ENCODE data around the gene TEAD3. TPM values are rescaled to one million over a fixed set of nuclear protein-coding genes. Genes with fewer than 3 reads are reported as not detected.
A peak's percentile ranks its signal among the peaks of the same experiment; 100 is the strongest.

The TEAD3 gene
- total RNA-seq, 1 experiment from 2014 or later: 10.7 TPM

DNA sequence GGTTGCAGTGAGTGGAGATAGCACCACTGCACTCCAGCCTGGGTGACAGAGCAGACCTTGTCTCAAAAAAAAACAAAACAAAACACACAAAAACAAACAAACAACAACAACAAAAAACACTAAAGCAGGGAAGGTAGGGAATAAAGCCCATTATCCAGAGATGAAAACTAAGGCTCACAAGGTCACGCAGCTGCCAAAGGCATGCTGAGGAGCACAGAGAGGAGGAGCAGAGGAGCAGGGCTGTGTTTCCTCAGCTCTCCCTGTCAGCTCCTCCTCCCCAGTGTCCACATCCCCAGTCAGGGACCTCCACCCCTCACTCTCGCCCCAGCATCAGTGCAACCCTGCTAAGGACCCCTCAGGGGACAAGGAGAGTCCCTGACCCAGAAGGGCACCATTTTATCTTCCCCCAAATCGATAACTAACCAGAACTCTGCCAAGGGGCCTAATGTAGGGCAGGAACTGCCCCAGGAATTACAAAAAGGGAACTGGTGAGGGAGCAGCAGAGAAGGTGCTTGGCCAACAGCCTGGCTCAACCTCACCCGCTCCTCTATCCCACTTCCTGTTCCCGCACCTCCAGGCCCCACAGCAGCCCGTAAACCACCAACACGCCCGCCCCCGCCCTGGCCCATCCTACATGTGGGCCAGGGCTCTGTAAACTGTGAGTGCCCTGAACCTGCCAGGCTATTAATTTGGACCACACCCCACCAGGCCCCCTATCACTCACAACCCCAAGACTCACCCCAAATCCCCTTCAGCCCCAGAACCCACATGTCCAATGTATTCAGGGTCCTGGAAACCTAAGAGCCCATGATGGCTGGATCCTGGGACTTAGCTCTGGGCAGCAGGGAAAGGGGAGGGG is 9.0 kb downstream of the TEAD3 start:
- no peaks in the 10 kb centered on the region for H3K9me3 ChIP-seq (ENCODE audit: control insufficient read depth, insufficient read depth, low read depth, low read length)
- TF ChIP-seq TCF7L2 (IDR thresholded peaks at IDR 0.05; ENCODE audit: low read depth, low read length) (no peak), SIN3A (IDR thresholded peaks at IDR 0.05; ENCODE audit: borderline replicate concordance, insufficient read depth, low read depth, low read length) (no peak), REST (IDR thresholded peaks at IDR 0.05; ENCODE audit: insufficient read depth in 1 of 2, low read depth in 2 of 2, low read length in 1 of 2) (no peak), POLR2AphosphoS5 (IDR thresholded peaks at IDR 0.05; ENCODE audit: low read depth, low read length) (no peak)
- TF ChIP-seq, protein P1, sequence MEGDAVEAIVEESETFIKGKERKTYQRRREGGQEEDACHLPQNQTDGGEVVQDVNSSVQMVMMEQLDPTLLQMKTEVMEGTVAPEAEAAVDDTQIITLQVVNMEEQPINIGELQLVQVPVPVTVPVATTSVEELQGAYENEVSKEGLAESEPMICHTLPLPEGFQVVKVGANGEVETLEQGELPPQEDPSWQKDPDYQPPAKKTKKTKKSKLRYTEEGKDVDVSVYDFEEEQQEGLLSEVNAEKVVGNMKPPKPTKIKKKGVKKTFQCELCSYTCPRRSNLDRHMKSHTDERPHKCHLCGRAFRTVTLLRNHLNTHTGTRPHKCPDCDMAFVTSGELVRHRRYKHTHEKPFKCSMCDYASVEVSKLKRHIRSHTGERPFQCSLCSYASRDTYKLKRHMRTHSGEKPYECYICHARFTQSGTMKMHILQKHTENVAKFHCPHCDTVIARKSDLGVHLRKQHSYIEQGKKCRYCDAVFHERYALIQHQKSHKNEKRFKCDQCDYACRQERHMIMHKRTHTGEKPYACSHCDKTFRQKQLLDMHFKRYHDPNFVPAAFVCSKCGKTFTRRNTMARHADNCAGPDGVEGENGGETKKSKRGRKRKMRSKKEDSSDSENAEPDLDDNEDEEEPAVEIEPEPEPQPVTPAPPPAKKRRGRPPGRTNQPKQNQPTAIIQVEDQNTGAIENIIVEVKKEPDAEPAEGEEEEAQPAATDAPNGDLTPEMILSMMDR (IDR thresholded peaks at IDR 0.05): no peak
- H3K4me3 ChIP-seq (ENCODE audit: low read depth in 2 of 2, low read length in 2 of 2): no peak overlapping the region
- H3K27ac ChIP-seq (ENCODE audit: low read length): peak overlapping the region; percentile 48; the same call in 1 of the 2 replicates
- ChIA-PET POLR2A (no interaction called here), CTCF (no interaction called here)
- no peaks in the 10 kb centered on the region for H3K36me3 ChIP-seq (ENCODE audit: control insufficient read depth, insufficient read depth, low read length)
- intact Hi-C loops (cut with micrococcal nuclease; ENCODE audit: unreplicated experiment) (no loop called here), in situ Hi-C loops (cut with HindIII; ENCODE audit: low pct_unique_long_range_greater_than_20kb, low sequenced_read_pairs) (no loop called here)
- ATAC-seq (peak; percentile 50), DNase-seq (ENCODE audit: low read depth, low spot score) (no peak)
- no peaks in the 10 kb centered on the region for H3K27me3 ChIP-seq (ENCODE audit: control insufficient read depth, insufficient read depth, low read length)
- no TSS peak for BruUV-seq (replicated peaks)
- H3K4me1 ChIP-seq (ENCODE audit: control insufficient read depth, insufficient read depth, low read length): peaks cover 36% of the 10 kb centered on the region

- no peak overlapping the region for H3K27ac ChIP-seq (ENCODE audit: low read length)
- H3K4me1 ChIP-seq (ENCODE audit: control insufficient read depth, insufficient read depth, low read length): peaks cover 25% of the 10 kb centered on the region
- intact Hi-C loops (cut with micrococcal nuclease; ENCODE audit: unreplicated experiment): no loop called here
- ChIA-PET CTCF (interaction anchor here (0.6 kb wide), 1 partner anchor 38 kb away, joined by 3 read pairs; no protein-coding TSS in a partner anchor), POLR2A (no interaction called here)
- H3K4me3 ChIP-seq (ENCODE audit: low read depth in 2 of 2, low read length in 2 of 2): no peak overlapping the region
- H3K27me3 ChIP-seq (ENCODE audit: control insufficient read depth, insufficient read depth, low read length): no peaks in the 10 kb centered on the region
- no peaks in the 10 kb centered on the region for H3K36me3 ChIP-seq (ENCODE audit: control insufficient read depth, insufficient read depth, low read length)
- TF ChIP-seq POLR2AphosphoS5 (IDR thresholded peaks at IDR 0.05; ENCODE audit: low read depth, low read length): no peak
- TF ChIP-seq, protein P1 (IDR thresholded peaks at IDR 0.05): no peak
- no peak for TF ChIP-seq REST (IDR thresholded peaks at IDR 0.05; ENCODE audit: insufficient read depth in 1 of 2, low read depth in 2 of 2, low read length in 1 of 2)
- TF ChIP-seq TCF7L2 (IDR thresholded peaks at IDR 0.05; ENCODE audit: low read depth, low read length): no peak
- TF ChIP-seq SIN3A (IDR thresholded peaks at IDR 0.05; ENCODE audit: borderline replicate concordance, insufficient read depth, low read depth, low read length): no peak
- ATAC-seq: no peak
- in situ Hi-C loops (cut with HindIII; ENCODE audit: low pct_unique_long_range_greater_than_20kb, low sequenced_read_pairs): no loop called here
- BruUV-seq (replicated peaks): no TSS peak
- H3K9me3 ChIP-seq (ENCODE audit: control insufficient read depth, insufficient read depth, low read depth, low read length): no peaks in the 10 kb centered on the region
- no peak for DNase-seq (ENCODE audit: low read depth, low spot score)
Observed at GRCh38 chr6:35486005-35486925, 10.6 kb downstream of the TEAD3 start.
